WERI-Rb-1 (cell line): ENCODE results near the gene TSPAN11.

Experiments
- DNase-seq: peaks from one replicate; pipeline ENCODE4 v3.0.0-alpha.2; 2020
- H3K27ac ChIP-seq: fragments of 250-450 bp; sonication (Bioruptor Pico); 2 replicates; pipeline ENCODE4 v1.5.1; 2020; ENCODE audit warnings: mild to moderate bottlenecking, moderate library complexity
- H3K27me3 ChIP-seq: fragments of 250-450 bp; sonication (Bioruptor Pico); 2 replicates; pipeline ENCODE4 v1.5.1; 2021; ENCODE audit warnings: mild to moderate bottlenecking, low read depth, moderate library complexity; ENCODE audit not compliant: insufficient read depth, severe bottlenecking
- H3K36me3 ChIP-seq: fragments of 250-450 bp; sonication (Bioruptor Pico); 2 replicates; pipeline ENCODE4 v1.5.1; 2020; ENCODE audit warnings: mild to moderate bottlenecking, moderate library complexity
- H3K4me3 ChIP-seq: 2 replicates; pipeline ENCODE4 v1.5.1; 2011; ENCODE audit warnings: low read depth, mild to moderate bottlenecking, control low read depth, low read length
- H3K9me3 ChIP-seq: fragments of 250-450 bp; sonication (Bioruptor Pico); 2 replicates; pipeline ENCODE4 v1.5.1; 2021; ENCODE audit warnings: mild to moderate bottlenecking, moderate library complexity; ENCODE audit not compliant: severe bottlenecking
- CTCF ChIP-seq: IDR thresholded peaks from 2 replicates; pipeline ENCODE4 v1.5.1; 2011; ENCODE audit warnings: low read depth, mild to moderate bottlenecking, control low read depth, inconsistent platforms, low read length

TSPAN11 gene

GRCh38 chr12:31001581-31002360 lies 75.2 kb downstream of the TSPAN11 start:
- no peak overlapping the region for H3K4me3 ChIP-seq
- no peaks in the 10 kb centered on the region for H3K27me3 ChIP-seq
- H3K36me3 ChIP-seq = no peaks in the 10 kb centered on the region
- no peaks in the 10 kb centered on the region for H3K9me3 ChIP-seq
- DNase-seq = no peak
- TF ChIP-seq CTCF = no peak
- H3K27ac ChIP-seq = no peak overlapping the region

GRCh38 chr12:31002361-31002725 lies 75.8 kb downstream of the TSPAN11 start:
- H3K9me3 ChIP-seq = no peaks in the 10 kb centered on the region
- no peak overlapping the region for H3K4me3 ChIP-seq
- H3K27me3 ChIP-seq = no peaks in the 10 kb centered on the region
- no peak for DNase-seq
- H3K27ac ChIP-seq = no peak overlapping the region
- no peaks in the 10 kb centered on the region for H3K36me3 ChIP-seq
- no peak for TF ChIP-seq CTCF

DNA sequence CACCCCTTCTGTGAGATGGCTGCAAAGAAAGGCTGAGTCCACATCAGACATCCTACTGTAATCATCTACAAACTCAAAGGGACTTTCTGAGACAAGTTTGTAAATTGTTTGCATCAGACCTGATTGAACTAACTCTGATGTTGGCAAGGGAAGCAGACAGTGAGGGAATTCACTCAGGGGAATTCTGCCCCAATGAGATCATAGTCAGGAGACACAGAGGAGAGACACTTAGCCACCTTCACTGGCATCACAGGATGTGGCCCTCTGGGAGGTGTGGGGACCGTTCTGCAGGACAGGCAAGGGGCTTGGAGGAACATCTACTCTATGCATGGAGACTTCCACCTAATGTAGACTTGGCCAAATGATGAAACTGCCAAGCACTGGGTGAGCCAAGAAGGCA lies 76.5 kb downstream of the TSPAN11 start:
- H3K4me3 ChIP-seq = no peak overlapping the region
- no peaks in the 10 kb centered on the region for H3K27me3 ChIP-seq
- H3K9me3 ChIP-seq = no peaks in the 10 kb centered on the region
- H3K27ac ChIP-seq = no peak overlapping the region
- TF ChIP-seq CTCF = no peak
- no peaks in the 10 kb centered on the region for H3K36me3 ChIP-seq
- DNase-seq = no peak

GRCh38 chr12:31003861-31004640 lies 77.5 kb downstream of the TSPAN11 start:
- no peak for TF ChIP-seq CTCF
- Histone ChIP-seq H3K4me3 (no peak overlapping the region), H3K36me3 (no peaks in the 10 kb centered on the region), H3K27ac (no peak overlapping the region), H3K9me3 (no peaks in the 10 kb centered on the region), H3K27me3 (no peaks in the 10 kb centered on the region)
- no peak for DNase-seq

GRCh38 chr12:31004666-31005065 lies 78.1 kb downstream of the TSPAN11 start:
- no peak for TF ChIP-seq CTCF

More at GRCh38 chr12:31004666-31005065, 78.1 kb downstream of the TSPAN11 start:
- DNase-seq = no peak
- Histone ChIP-seq H3K9me3 (no peaks in the 10 kb centered on the region), H3K27me3 (no peaks in the 10 kb centered on the region), H3K4me3 (no peak overlapping the region), H3K36me3 (no peaks in the 10 kb centered on the region), H3K27ac (no peak overlapping the region)
